Urothelium cell line (cell line): ENCODE results near the gene CCN5.

Experiments used
- DNase-seq: peaks from one replicate; pipeline ENCODE4 v3.0.0; 2011; ENCODE audit warnings: low spot score, mixed read lengths
- FAIRE-seq: peaks from 2 replicates; lab custom pipeline; 2011; peaks lifted over from hg19 to GRCh38; lab: Jason Lieb, UNC

Gene CCN5

DNA sequence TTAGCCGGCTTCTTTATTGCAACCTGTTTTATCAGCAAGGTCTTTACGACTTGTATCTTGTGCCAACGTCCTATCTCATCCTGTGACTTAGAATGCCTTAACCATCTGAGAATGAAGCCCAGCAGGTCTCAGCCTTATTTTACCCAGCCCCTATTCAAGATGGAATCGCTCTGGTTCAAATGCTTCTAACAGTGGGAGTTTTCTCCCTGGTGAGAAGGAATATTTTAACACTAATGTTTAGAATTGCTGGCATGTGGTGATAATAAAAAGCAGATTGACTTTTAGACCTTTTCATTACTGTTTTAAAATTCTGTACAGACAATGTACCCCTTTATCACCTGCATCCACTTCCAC lies 20.6 kb downstream of the CCN5 start:
- no peak for DNase-seq
- FAIRE-seq = no peak

DNA sequence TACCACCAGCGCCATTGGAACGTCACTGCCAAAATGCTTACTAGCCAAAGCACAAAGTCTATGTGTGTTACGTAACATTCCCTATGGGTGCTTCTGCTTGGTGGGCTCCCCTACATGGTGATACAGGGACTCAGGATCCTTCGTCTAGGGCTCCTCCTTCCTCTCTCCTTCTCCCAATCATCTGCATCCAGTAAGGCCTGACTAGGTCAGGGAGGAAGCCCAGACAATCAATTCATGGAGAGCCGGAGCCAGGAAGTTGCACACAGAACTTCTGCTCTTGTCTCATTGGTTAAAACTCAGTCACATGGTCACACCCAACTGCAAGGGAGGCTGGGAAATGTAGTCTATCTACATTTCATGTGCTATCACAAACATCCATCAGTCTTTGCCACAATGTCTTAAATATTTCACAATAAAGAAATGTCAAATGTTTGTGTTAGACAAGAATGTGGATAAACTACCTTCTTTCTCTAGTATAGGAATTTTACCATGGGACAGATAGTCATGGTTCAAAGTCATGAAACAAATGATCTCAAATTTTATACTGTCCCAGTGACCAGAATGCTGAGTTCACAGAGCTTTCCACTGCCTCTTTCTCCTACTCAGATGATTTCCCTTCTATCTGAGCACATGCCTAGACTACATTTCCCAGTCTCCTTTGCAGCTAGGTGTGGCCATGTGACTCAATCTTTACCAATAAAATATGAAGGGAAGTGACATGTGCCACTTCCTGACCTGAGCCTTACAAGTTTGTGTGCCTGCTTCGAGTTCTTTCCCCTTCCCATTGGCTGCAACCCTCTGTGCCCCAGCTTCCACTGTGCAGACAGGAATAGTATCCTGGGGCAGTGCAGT lies 21.2 kb downstream of the CCN5 start:
- FAIRE-seq (peak; percentile 32), DNase-seq (peak; percentile 76)

DNA sequence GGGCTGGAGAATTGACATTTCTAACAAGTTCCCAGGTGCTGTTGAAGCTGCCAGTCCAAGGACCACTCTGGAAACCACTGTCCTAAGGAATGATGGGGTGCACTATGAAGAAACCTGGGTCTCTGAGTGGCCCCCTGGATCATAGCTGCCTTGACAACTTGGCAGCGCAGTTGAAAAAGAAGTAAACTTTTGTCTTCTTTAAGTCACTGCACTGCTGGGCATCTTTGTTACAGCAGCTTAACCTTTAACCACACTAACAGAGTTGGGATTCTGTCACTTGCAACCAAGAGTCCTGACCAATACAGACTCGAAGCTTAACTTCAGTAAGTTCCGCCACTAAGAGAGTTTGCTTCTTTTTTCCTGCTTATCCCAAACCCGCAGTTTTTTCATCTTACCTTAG lies 21.9 kb downstream of the CCN5 start:
- DNase-seq = no peak
- no peak for FAIRE-seq

DNA sequence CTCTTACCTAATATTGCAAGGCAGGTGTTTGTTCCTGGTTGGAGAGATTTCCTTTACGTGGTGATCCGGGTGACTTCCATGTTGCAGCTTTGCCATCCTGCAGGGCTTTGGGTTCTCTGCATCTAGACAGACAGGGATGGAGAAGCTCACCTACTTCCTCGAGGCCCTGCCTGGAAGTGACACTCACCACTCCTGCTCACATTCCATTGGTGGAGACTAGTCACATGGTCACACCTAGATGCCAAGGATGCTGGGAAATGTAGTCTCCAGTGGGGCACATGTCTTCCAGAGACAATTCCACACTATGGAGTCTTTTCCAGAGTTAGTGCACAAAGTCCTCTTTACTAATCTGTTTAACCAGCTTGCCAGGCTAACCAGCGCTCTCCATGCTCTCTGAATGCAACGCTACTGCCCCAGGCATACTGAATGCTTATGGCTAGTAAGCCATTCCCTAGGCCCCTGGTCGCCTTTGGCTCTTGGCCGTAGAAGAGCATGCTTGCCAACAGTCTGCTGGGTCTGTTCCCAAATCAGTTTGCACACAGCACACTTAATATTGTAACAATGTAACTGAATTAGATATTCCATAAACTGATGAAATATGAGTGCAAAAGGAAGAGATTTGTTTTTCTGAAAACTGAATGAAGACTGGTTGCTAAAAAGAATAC lies 23.8 kb downstream of the CCN5 start:
- FAIRE-seq = peak; percentile 89

DNA sequence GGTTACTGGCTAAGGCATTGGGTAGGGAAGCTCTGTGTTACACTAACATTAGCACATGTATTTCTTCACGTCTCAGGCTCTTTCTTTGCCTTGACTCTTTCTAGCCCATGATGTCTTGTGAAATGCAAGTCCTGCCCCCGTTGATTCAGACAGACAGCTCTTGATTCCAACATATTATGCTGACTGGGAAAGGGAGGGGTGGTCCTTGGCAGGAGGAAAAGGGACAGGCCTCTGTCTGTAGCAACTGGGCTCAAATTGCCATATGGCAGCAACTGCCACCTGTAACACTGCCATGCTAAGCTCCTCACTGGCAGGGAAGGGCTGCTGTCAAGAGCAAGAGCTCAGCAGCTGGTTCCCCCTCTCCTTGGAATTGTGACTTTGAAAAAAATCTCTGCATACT lies 24.8 kb downstream of the CCN5 start:
- no peak for FAIRE-seq
- no peak for DNase-seq

More for the DNA sequence above, 23.8 kb downstream of the CCN5 start:
- DNase-seq = peak; percentile 90

DNA sequence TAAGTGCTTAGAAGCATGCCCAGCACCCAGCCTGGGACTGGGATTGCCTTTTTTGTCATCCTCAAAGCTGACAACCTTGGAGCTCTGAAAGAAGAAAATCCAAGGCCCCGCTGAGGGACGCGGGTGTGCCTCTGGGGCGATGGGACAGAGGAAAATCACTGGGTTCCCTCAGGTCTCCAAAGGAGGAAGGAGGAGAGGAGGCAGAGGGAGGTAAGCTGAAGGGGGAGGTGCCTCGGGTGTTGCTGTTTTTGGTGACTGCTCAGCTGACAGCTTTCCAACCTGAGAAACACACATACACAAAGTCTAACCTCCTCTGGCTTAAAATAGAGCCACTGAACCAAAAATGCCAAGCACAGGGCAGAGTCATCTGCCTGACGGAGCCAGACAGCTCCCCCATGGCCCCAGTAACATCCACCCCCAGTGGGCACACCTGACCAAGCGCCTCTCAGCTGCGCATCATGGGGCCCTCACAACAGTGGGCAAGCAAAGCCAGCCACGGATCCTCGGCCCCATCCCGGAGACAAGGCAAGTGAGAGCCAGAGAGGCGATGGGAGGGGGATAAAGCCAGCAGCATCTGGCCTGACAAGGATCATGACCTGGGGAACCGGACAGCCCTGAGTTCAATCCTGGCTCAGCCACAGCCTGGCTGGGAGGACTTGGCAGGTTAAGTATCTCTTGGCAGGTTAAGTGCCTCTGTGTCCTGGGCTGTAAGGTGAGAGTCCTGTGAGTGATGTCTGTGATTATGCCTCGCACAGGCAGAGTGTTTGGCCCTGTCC lies 27.3 kb downstream of the CCN5 start:
- FAIRE-seq (no peak), DNase-seq (no peak)

DNA sequence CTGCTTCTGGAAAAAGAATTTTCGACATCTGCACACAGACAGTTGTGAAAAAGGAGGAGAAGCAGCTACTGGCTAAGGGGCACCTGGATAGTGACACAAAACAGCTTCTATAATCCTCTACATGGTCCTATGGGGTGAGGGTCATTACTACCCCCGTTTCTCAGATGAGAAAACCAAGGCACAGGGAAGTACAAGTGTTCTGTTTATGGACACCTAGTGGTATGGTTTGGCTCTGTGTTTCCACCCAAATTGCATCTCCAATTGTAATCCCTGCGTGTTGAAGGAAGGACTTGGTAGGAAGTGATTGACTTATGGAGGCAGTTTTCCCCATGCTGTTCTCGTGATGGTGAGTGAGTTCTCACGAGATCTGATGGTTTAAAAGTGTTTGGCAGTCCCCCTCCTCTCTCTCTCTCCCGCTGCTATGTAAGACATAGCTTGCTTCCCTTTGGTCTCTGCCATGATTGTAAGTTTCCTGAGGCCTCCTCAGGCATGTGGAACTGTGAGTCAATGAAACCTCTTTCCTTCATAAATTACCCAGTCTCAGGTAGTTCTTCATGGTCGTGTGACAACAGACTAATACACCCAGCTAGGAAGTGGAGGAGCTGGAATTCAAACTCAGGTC lies 28.0 kb downstream of the CCN5 start:
- no peak for DNase-seq
- FAIRE-seq = no peak

DNA sequence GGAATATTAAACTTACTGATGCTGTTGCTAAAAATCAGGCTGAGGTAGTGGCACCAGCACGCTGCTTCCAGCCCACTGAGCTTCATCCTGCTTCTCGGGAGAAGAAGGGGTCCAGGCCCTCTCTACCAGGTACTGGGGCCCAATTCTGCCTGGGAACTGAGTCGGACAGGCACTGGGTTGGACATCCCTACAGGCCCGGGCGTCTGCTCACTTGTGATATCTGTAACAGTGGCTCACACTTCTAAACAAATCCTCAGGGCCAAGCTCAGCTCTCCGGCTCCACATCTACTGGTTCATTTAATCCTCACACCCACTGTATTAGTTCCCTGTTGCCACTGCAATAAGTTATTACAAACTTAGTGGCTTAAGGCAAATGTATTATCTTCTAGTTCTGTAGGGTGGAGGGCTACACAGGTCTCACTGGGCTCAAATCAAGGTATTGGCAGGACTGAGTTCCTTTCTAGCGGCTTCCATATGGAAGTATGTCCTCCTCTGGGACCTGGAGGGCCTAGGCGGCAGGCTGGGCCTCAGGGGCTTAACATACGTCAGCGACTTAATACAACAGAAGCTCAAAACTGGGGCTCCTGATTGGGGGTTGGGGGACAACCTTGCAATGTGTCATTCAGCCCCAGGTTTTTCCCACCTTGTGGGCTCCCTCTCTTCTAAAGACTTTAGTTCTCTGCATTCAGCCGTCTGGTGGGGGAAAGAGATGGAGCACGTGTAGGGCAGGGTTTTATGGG lies 28.9 kb downstream of the CCN5 start:
- FAIRE-seq (no peak), DNase-seq (no peak)

DNA sequence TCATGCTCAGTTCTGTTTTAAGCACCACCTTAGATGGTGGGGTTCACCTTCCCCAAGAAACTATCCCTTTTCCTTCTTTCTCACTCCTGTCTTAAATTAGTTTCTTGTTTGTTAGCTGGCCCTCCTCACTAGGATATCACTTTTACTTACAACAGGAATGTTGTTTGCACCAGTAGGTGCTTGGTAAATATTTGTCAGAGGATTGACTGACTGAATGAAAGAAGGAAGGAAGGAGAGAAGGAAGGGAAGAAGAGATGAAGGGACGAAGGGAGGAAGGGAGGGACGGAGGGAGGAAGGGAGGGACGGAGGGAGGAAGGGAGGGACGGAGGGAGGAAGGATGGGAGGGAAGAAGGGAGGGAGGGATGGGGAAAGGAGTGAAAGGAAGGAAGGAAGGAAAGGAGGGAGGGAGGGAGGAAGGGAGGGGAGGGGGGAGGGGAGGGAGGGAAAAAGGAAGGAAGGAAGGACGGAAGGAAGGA lies 30.0 kb downstream of the CCN5 start:
- no peak for DNase-seq
- no peak for FAIRE-seq

DNA sequence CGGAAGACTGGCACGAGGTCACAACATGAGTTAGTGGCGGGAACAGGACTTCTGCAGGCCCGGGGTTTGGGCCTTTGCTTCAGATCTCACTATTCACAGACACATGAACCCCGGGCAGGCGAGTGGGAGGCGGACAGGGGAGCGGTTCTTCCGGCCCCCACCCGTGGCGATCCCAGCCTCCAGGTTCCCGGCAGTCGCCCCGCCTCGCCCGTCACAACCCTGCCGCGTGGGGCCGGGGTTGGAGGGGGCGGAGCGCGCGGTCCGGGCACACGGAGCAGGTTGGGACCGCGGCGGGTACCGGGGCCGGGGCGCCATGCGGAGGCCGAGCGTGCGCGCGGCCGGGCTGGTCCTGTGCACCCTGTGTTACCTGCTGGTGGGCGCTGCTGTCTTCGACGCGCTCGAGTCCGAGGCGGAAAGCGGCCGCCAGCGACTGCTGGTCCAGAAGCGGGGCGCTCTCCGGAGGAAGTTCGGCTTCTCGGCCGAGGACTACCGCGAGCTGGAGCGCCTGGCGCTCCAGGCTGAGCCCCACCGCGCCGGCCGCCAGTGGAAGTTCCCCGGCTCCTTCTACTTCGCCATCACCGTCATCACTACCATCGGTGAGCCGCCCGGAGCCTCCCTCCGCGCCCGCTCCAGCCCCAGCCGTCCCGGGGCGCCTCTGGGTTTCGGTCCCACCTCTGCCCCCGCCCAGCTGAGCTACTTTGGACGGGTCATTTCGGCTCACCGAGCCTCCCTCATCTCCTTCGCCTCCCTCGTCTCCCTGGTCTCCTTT lies 30.6 kb downstream of the CCN5 start, which contains the start of gene KCNK15:
KCNK15 (plus strand) TSS at position 268 of the 769 bp plus-strand sequence; CDS start at position 314, 46 bp downstream.
- DNase-seq (no peak), FAIRE-seq (no peak)

DNA sequence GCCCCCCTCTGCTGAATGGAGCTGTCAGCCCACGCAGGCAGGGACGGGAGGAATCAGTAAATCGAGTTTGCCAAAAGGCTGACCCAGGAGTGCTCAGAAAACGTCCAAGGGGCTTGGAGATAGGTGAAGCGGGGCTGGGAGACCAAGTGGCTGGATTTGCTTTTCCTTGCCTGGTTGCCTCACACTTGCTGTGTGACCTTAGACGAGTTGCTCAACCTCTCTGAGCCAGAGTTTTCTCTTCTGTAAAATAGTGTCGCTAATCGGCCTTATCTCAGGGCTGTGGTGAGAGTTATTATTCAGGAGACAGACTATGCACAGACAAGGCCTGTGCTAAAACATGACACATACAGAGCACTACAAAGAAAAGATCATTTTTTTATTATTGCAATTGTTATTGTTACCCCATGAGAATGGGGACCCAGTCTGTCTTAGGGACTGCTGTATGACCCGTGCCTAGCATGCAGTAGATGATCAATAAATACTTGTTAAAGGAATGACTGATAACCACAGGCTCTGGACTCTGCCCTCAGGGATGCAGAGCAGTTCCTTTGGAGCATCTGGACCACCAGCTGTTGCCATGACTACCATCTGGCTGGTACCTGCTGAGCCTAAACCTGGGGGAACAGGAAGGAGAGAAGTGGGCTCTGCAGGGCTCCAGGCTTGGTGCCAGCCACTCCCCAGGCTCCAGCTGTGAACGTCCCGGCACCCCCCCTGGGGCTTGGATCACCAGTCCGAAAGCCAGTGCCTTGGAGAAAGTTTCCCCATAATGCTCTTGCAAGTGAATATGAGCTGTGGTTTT lies 31.4 kb downstream of the CCN5 start:
- peak; percentile 56 for DNase-seq
- FAIRE-seq = no peak

DNA sequence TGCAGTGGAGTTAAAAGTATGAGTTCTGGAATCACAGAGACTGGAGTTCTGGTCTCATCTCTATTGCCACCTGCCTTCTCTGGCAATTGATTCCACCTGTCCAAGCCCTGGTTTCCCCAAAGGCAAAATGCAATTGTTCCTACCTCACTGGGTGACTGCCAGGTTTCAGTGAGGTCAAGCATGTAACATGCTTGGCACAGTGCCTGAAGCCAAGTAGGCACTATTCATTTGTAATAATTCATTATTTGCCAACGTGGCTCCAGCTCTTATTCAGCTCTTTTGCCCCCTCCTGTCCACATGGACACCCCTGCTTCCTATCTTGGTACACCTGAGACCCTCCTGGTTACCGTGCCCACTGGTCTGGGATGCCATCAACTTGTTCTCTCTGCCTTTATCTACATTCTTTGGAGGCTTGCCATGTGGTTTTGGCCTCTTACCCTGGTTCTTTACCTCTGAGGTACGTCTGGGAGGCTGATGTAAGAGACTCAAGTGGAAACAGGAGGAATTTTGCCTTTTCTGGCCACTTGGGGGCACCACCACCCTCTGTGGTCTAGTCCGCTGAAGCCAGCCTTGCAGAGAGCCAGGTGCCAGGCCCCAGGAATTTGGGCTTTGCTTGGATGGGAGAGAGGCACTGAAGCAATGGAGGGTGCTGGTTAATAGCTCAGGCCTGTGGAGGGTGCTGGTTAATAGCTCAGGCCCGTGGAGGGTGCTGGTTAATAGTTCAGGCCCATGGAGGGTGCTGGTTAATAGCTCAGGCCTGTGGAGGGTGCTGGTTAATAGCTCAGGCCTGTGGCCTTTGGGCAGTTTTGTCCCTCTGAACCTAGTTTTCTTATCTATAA lies 32.2 kb downstream of the CCN5 start:
- DNase-seq (peak; percentile 93), FAIRE-seq (peak; percentile 79)

DNA sequence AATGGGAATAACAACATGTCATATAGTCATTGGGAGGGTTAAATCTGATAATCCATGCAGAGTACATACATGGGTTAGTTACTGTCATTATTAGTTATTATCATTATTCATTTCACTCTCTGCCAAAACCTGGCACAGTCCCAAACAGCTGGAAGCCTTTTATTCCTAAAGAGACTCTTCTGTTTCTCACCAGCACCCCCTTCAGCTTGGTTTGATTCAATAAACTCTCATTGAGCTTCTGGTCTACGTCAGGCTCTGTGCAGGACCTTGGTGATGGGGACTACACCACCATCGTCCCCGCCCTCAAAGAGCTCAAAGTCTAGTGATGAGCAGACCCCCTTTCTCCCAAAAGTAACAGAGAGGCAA lies 32.8 kb downstream of the CCN5 start:
- FAIRE-seq = no peak

DNA sequence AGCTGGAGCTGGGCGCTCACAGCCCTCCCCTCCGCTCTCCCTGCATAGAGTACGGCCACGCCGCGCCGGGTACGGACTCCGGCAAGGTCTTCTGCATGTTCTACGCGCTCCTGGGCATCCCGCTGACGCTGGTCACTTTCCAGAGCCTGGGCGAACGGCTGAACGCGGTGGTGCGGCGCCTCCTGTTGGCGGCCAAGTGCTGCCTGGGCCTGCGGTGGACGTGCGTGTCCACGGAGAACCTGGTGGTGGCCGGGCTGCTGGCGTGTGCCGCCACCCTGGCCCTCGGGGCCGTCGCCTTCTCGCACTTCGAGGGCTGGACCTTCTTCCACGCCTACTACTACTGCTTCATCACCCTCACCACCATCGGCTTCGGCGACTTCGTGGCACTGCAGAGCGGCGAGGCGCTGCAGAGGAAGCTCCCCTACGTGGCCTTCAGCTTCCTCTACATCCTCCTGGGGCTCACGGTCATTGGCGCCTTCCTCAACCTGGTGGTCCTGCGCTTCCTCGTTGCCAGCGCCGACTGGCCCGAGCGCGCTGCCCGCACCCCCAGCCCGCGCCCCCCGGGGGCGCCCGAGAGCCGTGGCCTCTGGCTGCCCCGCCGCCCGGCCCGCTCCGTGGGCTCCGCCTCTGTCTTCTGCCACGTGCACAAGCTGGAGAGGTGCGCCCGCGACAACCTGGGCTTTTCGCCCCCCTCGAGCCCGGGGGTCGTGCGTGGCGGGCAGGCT lies 35.1 kb downstream of the CCN5 start:
- FAIRE-seq (no peak), DNase-seq (no peak)

More for the DNA sequence above, 32.8 kb downstream of the CCN5 start:
- DNase-seq = no peak

DNA sequence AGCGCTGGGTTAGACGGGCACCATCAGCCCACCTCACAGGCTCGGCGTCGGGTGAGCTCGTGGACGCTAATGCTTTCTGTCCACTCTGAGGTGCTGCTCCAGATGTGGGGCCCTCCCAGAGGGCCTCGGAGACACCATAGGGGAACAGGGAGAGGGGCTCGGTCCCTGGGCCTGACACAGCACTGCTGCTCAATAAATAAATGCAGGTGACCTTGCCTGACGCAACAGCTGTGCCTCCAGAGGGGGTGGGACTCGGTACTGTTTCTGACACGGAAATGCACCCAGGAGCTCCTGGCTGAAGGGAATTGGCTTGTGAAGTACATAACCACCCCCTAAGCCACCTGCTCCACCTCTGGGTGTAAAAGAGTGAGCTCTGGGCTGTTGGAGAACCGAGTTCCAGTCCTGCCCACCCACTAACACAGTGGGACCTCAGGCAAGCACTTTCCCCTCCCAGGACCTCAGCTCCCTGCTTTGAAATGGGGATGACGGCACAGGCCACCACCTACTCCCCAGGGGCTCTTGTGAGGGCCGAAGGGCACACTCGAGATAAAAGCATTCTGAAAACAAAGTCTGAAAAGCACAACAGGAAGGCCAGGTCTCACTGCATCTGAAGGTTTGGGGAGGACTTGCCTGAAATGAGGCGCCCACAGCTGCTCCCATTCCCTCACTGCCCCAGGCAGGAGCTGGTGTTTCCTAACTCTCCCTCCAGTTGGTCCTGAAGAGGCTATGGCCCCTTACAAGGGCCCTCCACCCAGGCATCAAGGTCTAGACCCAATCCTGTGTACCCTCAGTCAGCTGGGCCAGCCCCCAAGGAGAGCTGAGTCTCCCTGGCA lies 37.1 kb downstream of the CCN5 start:
- no peak for DNase-seq
- FAIRE-seq = no peak

DNA sequence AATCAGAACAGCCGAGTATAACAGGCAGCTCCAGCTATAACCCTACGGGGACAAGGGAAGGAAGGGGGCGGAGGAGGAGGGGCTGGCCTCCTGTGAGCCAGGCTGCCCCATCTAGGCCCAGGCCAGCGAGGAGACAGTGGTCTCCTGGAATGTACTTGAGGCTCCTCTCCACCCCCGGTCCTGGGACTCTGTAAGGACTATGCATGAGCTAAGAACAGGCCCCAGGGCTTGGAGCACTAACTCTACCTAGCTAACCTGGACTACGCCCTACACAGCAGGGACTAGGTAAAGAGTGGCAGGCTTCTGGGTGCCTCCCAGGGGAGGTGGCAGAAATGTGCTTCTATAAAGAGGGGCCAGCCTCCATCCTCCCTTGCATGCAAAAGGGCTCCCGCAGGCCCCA lies 39.4 kb downstream of the CCN5 start:
- no peak for FAIRE-seq
- DNase-seq = no peak
